Measurements from ENCODE around the gene CDH4. TPM values are rescaled to one million over a fixed set of nuclear protein-coding genes. Genes with fewer than 3 reads are reported as not detected.

Gene CDH4
- total and polyA plus RNA-seq, 2 donors (not counting 3 experiments of a cell fraction or from before 2014, with no cell fraction given) = 0.17 to 0.51 TPM

DNA sequence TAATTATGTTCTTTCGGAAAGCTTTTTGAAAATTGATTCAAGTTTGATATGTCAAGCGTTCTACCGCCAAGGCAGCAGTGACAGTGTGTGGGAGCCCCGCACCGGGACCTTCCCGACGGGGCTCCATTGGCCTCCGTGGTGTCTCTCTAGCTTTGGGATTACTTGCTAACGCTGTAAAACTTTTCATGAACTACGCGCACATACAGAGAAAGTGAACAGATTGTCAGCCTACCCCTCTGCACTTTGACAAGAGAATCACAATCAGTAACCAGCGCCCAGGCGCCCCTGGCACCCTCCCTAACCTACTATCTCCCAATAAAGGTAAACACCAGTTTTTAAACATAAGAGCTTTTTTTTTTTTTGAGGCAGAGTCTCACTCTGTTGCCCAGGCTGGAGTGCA lies 274.8 kb downstream of the CDH4 start:
- no peaks in the 10 kb centered on the region for H3K36me3 ChIP-seq (ENCODE audit: control insufficient read depth in 2 of 2, extremely low read depth in 1 of 2, insufficient read depth in 2 of 2, low read length in 2 of 2)
- H3K4me3 ChIP-seq (replicated peaks in 1 of 3; ENCODE audit: insufficient read depth in 1 of 3, low read depth in 1 of 3, low read length in 3 of 3) = no peak overlapping the region
- TF ChIP-seq FOS (IDR thresholded peaks at IDR 0.05; ENCODE audit: borderline replicate concordance, insufficient read depth, low read length) = no peak
- TF ChIP-seq POLR2A (IDR thresholded peaks at IDR 0.05; ENCODE audit: low read depth, low read length) = no peak
- TF ChIP-seq, protein P1, sequence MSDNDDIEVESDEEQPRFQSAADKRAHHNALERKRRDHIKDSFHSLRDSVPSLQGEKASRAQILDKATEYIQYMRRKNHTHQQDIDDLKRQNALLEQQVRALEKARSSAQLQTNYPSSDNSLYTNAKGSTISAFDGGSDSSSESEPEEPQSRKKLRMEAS (IDR thresholded peaks at IDR 0.05; ENCODE audit: insufficient read depth, insufficient read length) = no peak
- no peak for TF ChIP-seq GATA2 (IDR thresholded peaks at IDR 0.05; ENCODE audit: insufficient read depth, insufficient read length, low read depth, low read length)
- no peak for TF ChIP-seq JUN (IDR thresholded peaks at IDR 0.05; ENCODE audit: borderline replicate concordance, insufficient read depth, insufficient read length, low read depth)
- TF ChIP-seq, protein P2, sequence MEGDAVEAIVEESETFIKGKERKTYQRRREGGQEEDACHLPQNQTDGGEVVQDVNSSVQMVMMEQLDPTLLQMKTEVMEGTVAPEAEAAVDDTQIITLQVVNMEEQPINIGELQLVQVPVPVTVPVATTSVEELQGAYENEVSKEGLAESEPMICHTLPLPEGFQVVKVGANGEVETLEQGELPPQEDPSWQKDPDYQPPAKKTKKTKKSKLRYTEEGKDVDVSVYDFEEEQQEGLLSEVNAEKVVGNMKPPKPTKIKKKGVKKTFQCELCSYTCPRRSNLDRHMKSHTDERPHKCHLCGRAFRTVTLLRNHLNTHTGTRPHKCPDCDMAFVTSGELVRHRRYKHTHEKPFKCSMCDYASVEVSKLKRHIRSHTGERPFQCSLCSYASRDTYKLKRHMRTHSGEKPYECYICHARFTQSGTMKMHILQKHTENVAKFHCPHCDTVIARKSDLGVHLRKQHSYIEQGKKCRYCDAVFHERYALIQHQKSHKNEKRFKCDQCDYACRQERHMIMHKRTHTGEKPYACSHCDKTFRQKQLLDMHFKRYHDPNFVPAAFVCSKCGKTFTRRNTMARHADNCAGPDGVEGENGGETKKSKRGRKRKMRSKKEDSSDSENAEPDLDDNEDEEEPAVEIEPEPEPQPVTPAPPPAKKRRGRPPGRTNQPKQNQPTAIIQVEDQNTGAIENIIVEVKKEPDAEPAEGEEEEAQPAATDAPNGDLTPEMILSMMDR (IDR thresholded peaks at IDR 0.05; ENCODE audit: extremely low read depth in 1 of 2, insufficient read depth in 1 of 2, low read depth in 1 of 2, low read length in 2 of 2) = no peak
- no peak for TF ChIP-seq EZH2 (IDR thresholded peaks at IDR 0.05; ENCODE audit: borderline replicate concordance, low read depth, low read length, severe bottlenecking)
- TF ChIP-seq POLR2AphosphoS5 (IDR thresholded peaks at IDR 0.05; ENCODE audit: insufficient read depth, low read depth, low read length) = no peak
- TF ChIP-seq MYC (IDR thresholded peaks at IDR 0.05; ENCODE audit: low read depth, low read length) = no peak
- intact Hi-C loops (cut with micrococcal nuclease) = no loop called here
- no peak for DNase-seq (ENCODE audit: low read depth, low spot score)
- no peaks in the 10 kb centered on the region for H3K4me1 ChIP-seq (ENCODE audit: control insufficient read depth, extremely low read depth, insufficient read depth, low read length)
- dilution Hi-C loops (cut with MboI; ENCODE audit: extremely low pct_ligation_motif_present, low sequenced_read_pairs) = no loop called here
- ChIA-PET CTCF (no interaction called here), POLR2A (no interaction called here)
- H3K9me3 ChIP-seq (replicated peaks; ENCODE audit: control insufficient read depth, insufficient read depth, low read length) = peaks cover under 1% of the 10 kb centered on the region
- H2AFZ ChIP-seq (ENCODE audit: low read depth, low read length) = no peak overlapping the region
- no peak overlapping the region for H3K27ac ChIP-seq (ENCODE audit: insufficient read depth, low read depth, low read length)
- no peaks in the 10 kb centered on the region for H3K27me3 ChIP-seq (ENCODE audit: control insufficient read depth in 2 of 2, insufficient read depth in 2 of 2, low read length in 2 of 2)
- H3K9ac ChIP-seq (replicated peaks; ENCODE audit: extremely low read depth, insufficient read depth, low read length) = no peak overlapping the region
- BruUV-seq (replicated peaks) = no TSS peak
- H4K20me1 ChIP-seq (replicated peaks; ENCODE audit: control insufficient read depth, extremely low read depth, insufficient read depth, low read length) = no peaks in the 10 kb centered on the region
- no peak overlapping the region for H3K4me2 ChIP-seq (ENCODE audit: insufficient read depth, low read length)
- FAIRE-seq = no peak
- no peaks in the 10 kb centered on the region for H3K79me2 ChIP-seq (ENCODE audit: control insufficient read depth, insufficient read depth, low read length)
- H3K9me1 ChIP-seq (replicated peaks; ENCODE audit: control insufficient read depth, extremely low read depth, insufficient read depth, low read length) = no peaks in the 10 kb centered on the region

Measured in endothelial cell of umbilical vein (primary cell).